ENCODE results near the gene IL2RA. TPM values are rescaled to one million over a fixed set of nuclear protein-coding genes. Genes with fewer than 3 reads are reported as not detected.

The IL2RA gene
- total RNA-seq, 1 donor: not detected

DNA sequence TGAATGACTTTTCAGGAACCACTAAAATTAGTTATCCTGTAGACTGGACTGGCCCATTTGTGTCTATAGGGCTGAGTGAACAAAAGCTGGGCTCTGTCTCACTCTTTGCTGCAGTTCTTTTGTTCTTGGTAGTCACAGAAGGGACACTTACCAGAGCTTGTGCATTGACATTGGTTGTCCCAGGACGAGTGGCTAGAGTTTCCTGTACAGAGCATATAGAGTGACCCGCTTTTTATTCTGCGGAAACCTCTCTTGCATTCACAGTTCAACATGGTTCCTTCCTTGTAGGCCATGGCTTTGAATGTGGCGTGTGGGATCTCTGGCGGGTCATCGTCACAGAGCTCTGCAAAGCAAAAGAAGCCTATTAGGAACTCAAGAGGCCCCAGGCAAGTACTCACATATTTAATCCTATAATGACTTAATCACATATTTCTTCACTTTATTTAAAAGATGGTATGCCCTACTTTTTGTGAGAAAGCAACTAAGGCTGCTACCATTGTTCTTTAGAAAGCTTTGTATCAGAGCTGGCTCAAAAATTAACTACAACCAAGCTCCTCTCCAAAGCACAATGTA lies 36.4 kb downstream of the IL2RA start:
- TF ChIP-seq, protein P1, sequence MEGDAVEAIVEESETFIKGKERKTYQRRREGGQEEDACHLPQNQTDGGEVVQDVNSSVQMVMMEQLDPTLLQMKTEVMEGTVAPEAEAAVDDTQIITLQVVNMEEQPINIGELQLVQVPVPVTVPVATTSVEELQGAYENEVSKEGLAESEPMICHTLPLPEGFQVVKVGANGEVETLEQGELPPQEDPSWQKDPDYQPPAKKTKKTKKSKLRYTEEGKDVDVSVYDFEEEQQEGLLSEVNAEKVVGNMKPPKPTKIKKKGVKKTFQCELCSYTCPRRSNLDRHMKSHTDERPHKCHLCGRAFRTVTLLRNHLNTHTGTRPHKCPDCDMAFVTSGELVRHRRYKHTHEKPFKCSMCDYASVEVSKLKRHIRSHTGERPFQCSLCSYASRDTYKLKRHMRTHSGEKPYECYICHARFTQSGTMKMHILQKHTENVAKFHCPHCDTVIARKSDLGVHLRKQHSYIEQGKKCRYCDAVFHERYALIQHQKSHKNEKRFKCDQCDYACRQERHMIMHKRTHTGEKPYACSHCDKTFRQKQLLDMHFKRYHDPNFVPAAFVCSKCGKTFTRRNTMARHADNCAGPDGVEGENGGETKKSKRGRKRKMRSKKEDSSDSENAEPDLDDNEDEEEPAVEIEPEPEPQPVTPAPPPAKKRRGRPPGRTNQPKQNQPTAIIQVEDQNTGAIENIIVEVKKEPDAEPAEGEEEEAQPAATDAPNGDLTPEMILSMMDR (IDR thresholded peaks at IDR 0.05; ENCODE audit: extremely low read depth, low read depth, low read length): no peak
- Histone ChIP-seq H3K4me1 (ENCODE audit: insufficient read depth, low read length) (no peaks in the 10 kb centered on the region), H3K4me2 (ENCODE audit: insufficient read depth, low read length) (no peak overlapping the region), H3K4me3 (ENCODE audit: insufficient read depth, low read length) (no peak overlapping the region), H3K36me3 (ENCODE audit: insufficient read depth, low read length) (no peaks in the 10 kb centered on the region), H3K27me3 (ENCODE audit: insufficient read depth, low read length) (no peaks in the 10 kb centered on the region), H3K79me2 (ENCODE audit: insufficient read depth, low read length) (no peaks in the 10 kb centered on the region), H4K20me1 (ENCODE audit: insufficient read depth, low read length) (no peaks in the 10 kb centered on the region), H3K27ac (ENCODE audit: low read depth, low read length) (no peak overlapping the region), H2AFZ (ENCODE audit: low read length) (no peak overlapping the region), H3K9me3 (ENCODE audit: low read depth, low read length) (no peaks in the 10 kb centered on the region)
- no peak for DNase-seq (ENCODE audit: insufficient read length, low spot score, missing footprints)

DNA sequence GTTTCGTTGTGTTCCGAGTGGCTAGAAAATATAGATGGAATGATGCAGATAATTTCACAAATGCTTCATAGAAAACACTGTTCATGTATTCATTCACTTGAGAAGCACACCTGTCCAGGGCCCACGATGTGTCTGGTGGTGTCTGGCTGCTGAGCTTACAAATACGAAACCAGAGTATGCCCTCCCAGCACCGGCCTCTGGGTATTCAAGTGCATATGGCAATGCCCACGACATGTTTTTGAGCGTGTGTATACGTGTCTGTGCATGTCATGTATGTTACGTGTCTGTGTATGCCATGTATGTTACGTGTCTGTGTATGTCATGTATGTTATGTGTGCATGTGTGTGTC lies 37.9 kb downstream of the IL2RA start:
- Histone ChIP-seq H3K9me3 (ENCODE audit: low read depth, low read length) (no peaks in the 10 kb centered on the region), H2AFZ (ENCODE audit: low read length) (no peak overlapping the region), H3K4me2 (ENCODE audit: insufficient read depth, low read length) (no peak overlapping the region), H3K27ac (ENCODE audit: low read depth, low read length) (no peak overlapping the region), H3K79me2 (ENCODE audit: insufficient read depth, low read length) (no peaks in the 10 kb centered on the region), H3K4me3 (ENCODE audit: insufficient read depth, low read length) (no peak overlapping the region), H3K36me3 (ENCODE audit: insufficient read depth, low read length) (no peaks in the 10 kb centered on the region), H3K4me1 (ENCODE audit: insufficient read depth, low read length) (no peaks in the 10 kb centered on the region), H4K20me1 (ENCODE audit: insufficient read depth, low read length) (no peaks in the 10 kb centered on the region), H3K27me3 (ENCODE audit: insufficient read depth, low read length) (no peaks in the 10 kb centered on the region)
- TF ChIP-seq, protein P1 (IDR thresholded peaks at IDR 0.05; ENCODE audit: extremely low read depth, low read depth, low read length): no peak
- DNase-seq (ENCODE audit: insufficient read length, low spot score, missing footprints): no peak

GRCh38 chr10:6023661-6024333 lies 38.4 kb downstream of the IL2RA start:
- no peaks in the 10 kb centered on the region for H3K36me3 ChIP-seq (ENCODE audit: insufficient read depth, low read length)

DNA sequence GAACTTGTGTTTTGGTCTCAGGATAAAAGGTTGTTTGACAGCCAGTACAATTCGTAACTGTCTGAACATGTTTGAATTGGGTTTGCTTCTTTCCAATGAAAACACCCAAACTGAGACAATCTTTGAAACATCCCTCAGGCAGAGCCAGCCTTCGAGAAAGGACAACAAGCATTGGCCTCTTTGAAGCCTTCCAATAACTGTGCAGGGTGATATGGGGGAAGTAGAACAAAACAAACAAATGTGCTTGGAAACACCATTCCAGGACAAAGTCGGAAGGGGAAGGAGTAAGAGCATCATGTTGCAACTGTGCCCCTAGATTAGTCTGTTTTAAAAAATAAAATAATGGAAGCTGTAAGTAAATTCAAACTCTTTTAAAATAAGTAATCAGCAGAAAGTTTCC lies 39.5 kb downstream of the IL2RA start:
- Histone ChIP-seq H2AFZ (ENCODE audit: low read length) (no peak overlapping the region), H3K9me3 (ENCODE audit: low read depth, low read length) (no peaks in the 10 kb centered on the region), H3K4me2 (ENCODE audit: insufficient read depth, low read length) (no peak overlapping the region), H3K27me3 (ENCODE audit: insufficient read depth, low read length) (peaks cover 3% of the 10 kb centered on the region), H3K36me3 (ENCODE audit: insufficient read depth, low read length) (no peaks in the 10 kb centered on the region), H3K4me1 (ENCODE audit: insufficient read depth, low read length) (no peaks in the 10 kb centered on the region), H4K20me1 (ENCODE audit: insufficient read depth, low read length) (no peaks in the 10 kb centered on the region), H3K79me2 (ENCODE audit: insufficient read depth, low read length) (no peaks in the 10 kb centered on the region), H3K27ac (ENCODE audit: low read depth, low read length) (no peak overlapping the region), H3K4me3 (ENCODE audit: insufficient read depth, low read length) (no peak overlapping the region)
- DNase-seq (ENCODE audit: insufficient read length, low spot score, missing footprints): no peak
- TF ChIP-seq, protein P1 (IDR thresholded peaks at IDR 0.05; ENCODE audit: extremely low read depth, low read depth, low read length): no peak

More at GRCh38 chr10:6023661-6024333, 38.4 kb downstream of the IL2RA start:
- no peaks in the 10 kb centered on the region for H3K79me2 ChIP-seq (ENCODE audit: insufficient read depth, low read length)
- H3K27me3 ChIP-seq (ENCODE audit: insufficient read depth, low read length): peaks cover 1% of the 10 kb centered on the region
- peak overlapping the region; percentile 23 for H3K4me2 ChIP-seq (ENCODE audit: insufficient read depth, low read length)
- no peaks in the 10 kb centered on the region for H3K4me1 ChIP-seq (ENCODE audit: insufficient read depth, low read length)
- H2AFZ ChIP-seq (ENCODE audit: low read length): peak overlapping the region; percentile 20
- H3K4me3 ChIP-seq (ENCODE audit: insufficient read depth, low read length): no peak overlapping the region
- peak; percentile 78 for DNase-seq (ENCODE audit: insufficient read length, low spot score, missing footprints)
- no peak overlapping the region for H3K27ac ChIP-seq (ENCODE audit: low read depth, low read length)
- TF ChIP-seq, protein P1 (IDR thresholded peaks at IDR 0.05; ENCODE audit: extremely low read depth, low read depth, low read length): no peak
- no peaks in the 10 kb centered on the region for H3K9me3 ChIP-seq (ENCODE audit: low read depth, low read length)
- no peaks in the 10 kb centered on the region for H4K20me1 ChIP-seq (ENCODE audit: insufficient read depth, low read length)
